Thyroid gland (tissue), 4 donors: ENCODE results near the gene FLNA. TPM values are rescaled to one million over a fixed set of nuclear protein-coding genes. Genes with fewer than 3 reads are reported as not detected.
"Not testable (repeated sequence)": the region's sequence is repeated elsewhere in the genome, so short reads cannot be mapped to it uniquely, and the experiment has no call there.

ENCODE experiments used
- DNase-seq, 2 donors: peaks; one replicate each; pipeline ENCODE4 v3.0.0-alpha.2; 2019
- H3K27ac ChIP-seq, 3 donors: fragments of 200-600 bp; sonication (generic); 1 replicate in 2 of 3; 2 replicates in 1 of 3; pipeline ENCODE4 v1.5.1; 2016 to 2019; ENCODE audit warnings: mild to moderate bottlenecking in 1 of 3, moderate library complexity in 1 of 3
- H3K27me3 ChIP-seq: fragments of 200-600 bp; sonication (generic); one replicate; pipeline ENCODE4 v1.5.1; 2019
- H3K36me3 ChIP-seq, 2 donors: fragments of 200-600 bp; sonication (generic); one replicate each; pipeline ENCODE4 v1.5.1; 2016 to 2019
- H3K4me1 ChIP-seq, 2 donors: fragments of 200-600 bp; sonication (generic); one replicate each; pipeline ENCODE4 v1.5.1; 2017 to 2019
- H3K4me3 ChIP-seq, 3 donors: fragments of 200-600 bp; sonication (generic); replicated peaks in 1 of 3; 1 replicate in 2 of 3; 2 replicates in 1 of 3; pipeline ENCODE4 v1.5.1; 2016; ENCODE audit warnings: mild to moderate bottlenecking in 1 of 3
- H3K9me3 ChIP-seq: fragments of 200-600 bp; sonication (generic); one replicate; pipeline ENCODE4 v1.5.1; 2017
- POLR2A ChIP-seq, 2 donors: fragments of 450-650 bp; IDR thresholded peaks; one replicate each; pipeline ENCODE4 v1.6.1; 2017; ENCODE audit warnings: antibody characterized with exemption in 2 of 2, mild to moderate bottlenecking in 2 of 2, moderate library complexity in 1 of 2
- WGBS, 2 donors: methylation state at CpG; one replicate each; pipeline ENCODE4 v1.1.5; 2017; 5-methylcytosine and 5-hydroxymethylcytosine counted together
- intact Hi-C: fragments of 100-400 bp; cut with DNase I; formaldehyde crosslinking; loops from one replicate; pipeline ENCODE4 v1.15.1; 2023
- total RNA-seq, 4 donors: library from RNA; depleted of rRNA; stranded (reverse); fragments of >200 nt; gene quantifications; one replicate each; pipeline ENCODE4 v1.2.3, GENCODE V29; 2016
- TF ChIP-seq, protein P1 (sequence below), 6 experiments: fragments of 200-600 bp in 3 of 6; fragments of 450-650 bp in 3 of 6; sonication (generic) in 3 of 6; IDR thresholded peaks; one replicate each; pipeline ENCODE4 v1.5.1; 2016 to 2019; ENCODE audit warnings: antibody characterized with exemption in 6 of 6, mild to moderate bottlenecking in 2 of 6, inconsistent platforms in 1 of 6, moderate library complexity in 1 of 6

Gene FLNA
- total RNA-seq, 4 donors from 2014 or later: 143 to 553 (median 291) TPM

GRCh38 chrX:154348646-154349358 lies 25.6 kb downstream of the FLNA start:
- Histone ChIP-seq H3K27me3 (no peaks in the 10 kb centered on the region), H3K4me3 (no peak overlapping the region), H3K4me1 (no peaks in the 10 kb centered on the region), H3K9me3 (no peaks in the 10 kb centered on the region), H3K27ac (no peak overlapping the region), H3K36me3 (peaks cover 6 to 38% of the 10 kb centered on the region in 2 donors)
- intact Hi-C loops: no loop called here
- DNase-seq: no peak
- 90 to 100% methylated on average over 2 to 8 of the region's 24 CpGs for WGBS, 2 donors
- no peak for TF ChIP-seq POLR2A (IDR thresholded peaks at IDR 0.05)
- TF ChIP-seq, protein P1, sequence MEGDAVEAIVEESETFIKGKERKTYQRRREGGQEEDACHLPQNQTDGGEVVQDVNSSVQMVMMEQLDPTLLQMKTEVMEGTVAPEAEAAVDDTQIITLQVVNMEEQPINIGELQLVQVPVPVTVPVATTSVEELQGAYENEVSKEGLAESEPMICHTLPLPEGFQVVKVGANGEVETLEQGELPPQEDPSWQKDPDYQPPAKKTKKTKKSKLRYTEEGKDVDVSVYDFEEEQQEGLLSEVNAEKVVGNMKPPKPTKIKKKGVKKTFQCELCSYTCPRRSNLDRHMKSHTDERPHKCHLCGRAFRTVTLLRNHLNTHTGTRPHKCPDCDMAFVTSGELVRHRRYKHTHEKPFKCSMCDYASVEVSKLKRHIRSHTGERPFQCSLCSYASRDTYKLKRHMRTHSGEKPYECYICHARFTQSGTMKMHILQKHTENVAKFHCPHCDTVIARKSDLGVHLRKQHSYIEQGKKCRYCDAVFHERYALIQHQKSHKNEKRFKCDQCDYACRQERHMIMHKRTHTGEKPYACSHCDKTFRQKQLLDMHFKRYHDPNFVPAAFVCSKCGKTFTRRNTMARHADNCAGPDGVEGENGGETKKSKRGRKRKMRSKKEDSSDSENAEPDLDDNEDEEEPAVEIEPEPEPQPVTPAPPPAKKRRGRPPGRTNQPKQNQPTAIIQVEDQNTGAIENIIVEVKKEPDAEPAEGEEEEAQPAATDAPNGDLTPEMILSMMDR (IDR thresholded peaks at IDR 0.05): no peak

- 95% methylated on average over 3 of the region's 7 CpGs; no CpG with 5 or more reads in 1 of the 2 donors for WGBS, 2 donors
- Histone ChIP-seq H3K36me3 (peaks cover 4 to 31% of the 10 kb centered on the region in 2 donors), H3K4me3 (no peak overlapping the region), H3K9me3 (no peaks in the 10 kb centered on the region), H3K4me1 (no peaks in the 10 kb centered on the region), H3K27me3 (no peaks in the 10 kb centered on the region), H3K27ac (no peak overlapping the region)
- no peak for TF ChIP-seq POLR2A (IDR thresholded peaks at IDR 0.05)
- TF ChIP-seq, protein P1 (IDR thresholded peaks at IDR 0.05): no peak
- no peak for DNase-seq
- intact Hi-C loops: no loop called here
Observed at GRCh38 chrX:154348114-154348531, 26.3 kb downstream of the FLNA start.

GRCh38 chrX:154343620-154344019 lies 30.8 kb downstream of the FLNA start:
- H3K36me3 ChIP-seq, DNase-seq, H3K27ac ChIP-seq, H3K4me1 ChIP-seq, H3K27me3 ChIP-seq, H3K4me3 ChIP-seq, H3K9me3 ChIP-seq, intact Hi-C loops: not testable (repeated sequence)
- WGBS, 2 donors: no CpG with 5 or more reads among the region's 20 CpGs

GRCh38 chrX:154343063-154343462 lies 31.4 kb downstream of the FLNA start:
- H3K4me3 ChIP-seq, H3K36me3 ChIP-seq, intact Hi-C loops, DNase-seq, H3K9me3 ChIP-seq, H3K27me3 ChIP-seq, H3K27ac ChIP-seq, H3K4me1 ChIP-seq: not testable (repeated sequence)
- WGBS, 2 donors: no CpG with 5 or more reads among the region's 16 CpGs

DNA sequence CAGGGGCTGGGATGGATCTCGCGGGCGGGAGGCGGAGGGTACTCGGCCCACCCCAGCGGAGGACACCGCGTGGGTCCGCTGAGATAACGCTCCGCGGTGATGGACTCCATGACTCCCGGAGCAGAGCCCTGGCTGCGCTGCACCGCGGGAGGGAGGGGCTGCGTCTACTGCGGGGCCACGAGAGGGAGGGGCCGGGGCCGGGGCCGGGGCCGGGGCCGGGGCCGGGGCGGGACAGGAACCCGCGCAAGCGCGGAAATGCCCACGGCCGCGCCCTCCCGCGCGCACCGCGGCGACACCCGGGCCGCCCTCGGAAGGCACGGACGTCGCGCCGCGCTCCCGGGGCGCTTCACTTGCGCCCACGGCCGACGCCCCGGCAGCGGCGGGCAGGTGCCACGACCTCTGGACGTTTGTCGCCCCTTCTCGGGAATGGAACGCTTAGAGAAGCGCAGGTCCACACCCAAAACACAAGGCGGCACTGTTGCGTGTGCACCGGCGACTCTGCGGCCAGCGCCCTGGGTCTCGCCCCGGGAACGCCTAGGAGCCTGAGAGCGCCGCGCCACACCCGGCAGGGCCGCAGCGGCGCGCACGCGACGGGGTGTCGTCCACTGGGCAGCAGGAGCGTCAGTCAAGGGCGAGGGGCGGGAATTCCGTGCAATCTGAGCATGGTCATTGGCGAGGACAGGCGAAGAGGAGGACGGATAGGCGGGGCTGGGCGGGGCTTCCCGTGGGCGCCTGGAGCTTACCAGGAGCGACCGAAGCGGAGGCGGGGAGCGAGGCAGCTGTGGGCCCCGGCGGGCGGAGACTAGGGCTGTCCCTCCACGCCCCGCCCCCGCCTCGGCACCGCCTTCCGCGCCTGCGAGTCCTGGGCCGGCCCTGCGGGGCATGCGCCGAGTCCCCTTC lies 32.8 kb downstream of the FLNA start:
- H3K27me3 ChIP-seq, H3K27ac ChIP-seq, H3K36me3 ChIP-seq, H3K4me3 ChIP-seq, H3K4me1 ChIP-seq, intact Hi-C loops, H3K9me3 ChIP-seq, DNase-seq: not testable (repeated sequence)
- WGBS, 2 donors: no CpG with 5 or more reads among the region's 115 CpGs

DNA sequence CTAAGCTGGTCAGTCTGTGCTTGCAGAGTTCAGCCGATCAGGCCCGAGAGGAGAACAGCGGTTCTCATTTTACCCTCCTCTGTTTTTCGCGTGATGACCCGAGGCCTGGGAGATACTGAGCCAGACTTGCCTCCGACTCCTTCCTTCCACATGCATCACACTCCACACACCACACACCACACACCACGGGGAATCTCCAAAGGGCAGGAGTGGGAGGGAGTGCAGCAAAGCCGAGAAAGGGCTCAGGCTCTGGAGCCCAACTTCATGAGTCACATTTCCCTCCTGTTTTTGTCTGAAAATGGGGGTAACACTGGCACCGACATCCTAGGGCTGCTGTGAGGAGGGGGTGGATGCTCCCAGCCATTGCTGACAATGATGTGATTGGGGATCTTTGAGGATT lies 39.9 kb downstream of the FLNA start:
- H3K9me3 ChIP-seq: no peaks in the 10 kb centered on the region
- 66 to 77% methylated on average over 8 to 9 of the region's 10 CpGs for WGBS, 2 donors
- intact Hi-C loops: loop anchor here (5.0 kb wide), 1 partner anchor 48 kb away; no protein-coding TSS in a partner anchor

More for the DNA sequence above, 39.9 kb downstream of the FLNA start:
- no peak for TF ChIP-seq POLR2A (IDR thresholded peaks at IDR 0.05)
- TF ChIP-seq, protein P1 (IDR thresholded peaks at IDR 0.05): no peak
- Histone ChIP-seq H3K4me1 (no peaks in the 10 kb centered on the region), H3K4me3 (no peak overlapping the region), H3K27ac (no peak overlapping the region), H3K27me3 (no peaks in the 10 kb centered on the region), H3K36me3 (no peaks in the 10 kb centered on the region)
- no peak for DNase-seq
